NCI-H2029 (cell line): ENCODE results near the gene CUL2.
"Not testable (repeated sequence)": the region's sequence is repeated elsewhere in the genome, so short reads cannot be mapped to it uniquely, and the experiment has no call there.

Experiments
- DNase-seq: peaks from one replicate; lab custom pipeline; 2025; lab: John Stamatoyannopoulos, UW

The CUL2 gene

DNA sequence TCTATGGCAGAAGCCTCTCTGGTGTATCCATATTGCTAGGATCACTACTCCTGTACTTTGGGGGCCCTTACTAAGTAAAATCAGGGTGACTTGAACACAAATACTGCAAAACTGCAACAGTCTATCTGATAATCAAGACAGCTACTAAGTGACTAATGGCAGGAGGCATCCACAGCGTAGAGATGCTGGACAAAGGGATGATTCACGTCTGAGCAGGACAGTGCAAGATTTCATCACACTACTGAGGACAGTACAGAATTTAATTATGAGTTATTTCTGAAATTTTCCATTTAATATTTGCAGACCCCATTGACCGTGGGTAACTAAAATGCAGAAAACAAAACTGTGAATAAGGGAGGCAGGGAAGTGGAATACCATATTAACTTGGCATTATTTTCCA lies 10.4 kb downstream of the CUL2 start:
- DNase-seq = no peak

DNA sequence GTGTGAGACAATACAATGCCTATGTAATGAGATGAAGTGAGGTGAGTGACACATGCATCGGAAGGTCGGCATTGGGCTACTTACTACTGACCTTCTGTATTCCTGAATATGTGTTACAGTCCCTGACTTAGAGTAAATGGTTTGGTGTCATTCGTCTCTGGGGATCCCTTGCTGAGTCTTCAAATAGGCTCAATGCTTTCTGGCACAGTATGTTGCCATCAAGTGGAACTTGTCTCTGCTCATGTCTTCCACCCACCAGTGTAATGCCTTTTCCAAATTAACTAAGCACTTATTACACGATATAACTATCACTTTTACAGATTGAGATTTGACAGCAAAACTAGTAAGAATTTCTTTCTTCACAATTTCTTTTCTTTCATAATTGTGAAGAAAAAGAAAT lies 10.9 kb downstream of the CUL2 start:
- DNase-seq = no peak

DNA sequence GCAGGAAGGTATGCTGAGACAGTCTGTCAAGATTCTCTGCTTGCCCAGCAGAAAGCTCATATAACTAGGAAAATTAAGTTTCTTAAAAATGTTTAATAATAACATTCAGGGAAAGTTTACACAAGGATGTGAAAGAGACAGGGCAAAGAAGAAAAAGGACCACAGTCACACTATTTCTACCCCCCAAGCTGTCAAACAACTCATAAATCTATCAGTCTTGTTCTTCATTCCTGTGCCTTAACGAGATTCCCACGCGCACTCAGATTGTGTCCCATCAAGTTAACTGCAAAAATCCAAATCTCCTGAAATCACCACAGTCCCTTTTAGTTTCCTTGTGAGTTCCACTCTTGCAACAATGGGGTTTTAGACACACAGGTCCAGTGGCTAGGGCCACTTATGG lies 14.9 kb downstream of the CUL2 start:
- no peak for DNase-seq

DNA sequence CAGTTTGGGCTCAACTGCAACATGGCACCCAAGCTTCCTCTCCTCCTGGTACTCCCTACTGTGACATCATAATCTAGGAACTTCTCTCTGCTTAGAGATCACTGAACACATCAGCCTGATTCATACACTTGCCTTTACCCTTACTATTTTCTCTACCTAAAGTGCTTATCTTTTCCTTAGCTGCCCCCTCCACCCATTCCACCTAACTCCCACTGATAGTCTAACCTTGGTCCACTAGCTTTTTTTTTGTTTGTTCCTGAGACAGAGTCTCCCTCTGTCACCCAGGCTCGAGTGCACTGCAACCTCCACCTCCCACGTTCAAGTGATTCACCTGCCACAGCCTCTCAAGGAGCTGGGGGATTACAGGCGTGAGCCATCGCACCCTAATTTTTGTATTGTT lies 15.9 kb downstream of the CUL2 start:
- no peak for DNase-seq

DNA sequence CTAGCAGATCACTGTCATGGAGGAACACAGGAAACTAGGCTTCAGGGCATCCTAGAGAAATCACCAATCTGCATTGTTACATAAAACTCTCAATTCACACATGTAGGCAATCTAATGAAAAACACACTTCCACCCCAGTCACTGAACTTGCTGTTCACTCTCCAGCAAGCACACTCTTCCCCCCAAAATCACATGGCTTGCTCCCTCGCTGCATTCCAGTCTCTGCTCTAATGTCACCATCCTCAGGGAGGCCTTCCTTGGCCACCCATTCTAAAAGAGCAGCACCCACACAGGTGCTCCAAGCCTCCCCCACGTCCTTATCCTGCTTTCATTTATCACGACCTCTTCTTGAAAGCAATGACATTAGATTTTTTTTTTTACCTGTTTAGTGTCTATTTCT lies 19.6 kb downstream of the CUL2 start:
- DNase-seq = no peak

GRCh38 chr10:35063837-35064454 lies 26.2 kb downstream of the CUL2 start:
- DNase-seq = no peak

- DNase-seq = no peak
Observed at GRCh38 chr10:35059481-35059880, 30.7 kb downstream of the CUL2 start.

- no peak for DNase-seq
Observed at GRCh38 chr10:35058686-35059085, 31.5 kb downstream of the CUL2 start.

DNA sequence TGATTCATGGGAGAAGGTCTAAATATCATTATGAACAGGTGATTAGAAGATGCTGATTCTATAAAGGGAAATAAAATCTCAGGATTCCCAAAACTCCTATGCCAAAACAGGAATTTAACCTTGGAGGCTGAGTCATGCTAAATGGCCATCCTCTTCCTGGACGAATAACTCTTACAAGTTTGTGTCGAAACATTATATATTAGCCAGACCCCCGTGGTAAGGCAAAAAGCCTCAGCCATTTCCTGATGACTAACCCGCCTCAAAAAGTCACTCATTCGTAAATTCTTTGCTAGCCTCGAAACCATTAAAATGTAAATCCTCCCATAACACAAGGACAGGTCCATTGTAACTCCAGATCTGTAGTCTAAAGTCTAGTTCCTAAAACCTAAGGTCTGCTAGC lies 32.0 kb downstream of the CUL2 start:
- DNase-seq = no peak

GRCh38 chr10:35056686-35057085 lies 33.5 kb downstream of the CUL2 start:
- peak; percentile 16 for DNase-seq

DNA sequence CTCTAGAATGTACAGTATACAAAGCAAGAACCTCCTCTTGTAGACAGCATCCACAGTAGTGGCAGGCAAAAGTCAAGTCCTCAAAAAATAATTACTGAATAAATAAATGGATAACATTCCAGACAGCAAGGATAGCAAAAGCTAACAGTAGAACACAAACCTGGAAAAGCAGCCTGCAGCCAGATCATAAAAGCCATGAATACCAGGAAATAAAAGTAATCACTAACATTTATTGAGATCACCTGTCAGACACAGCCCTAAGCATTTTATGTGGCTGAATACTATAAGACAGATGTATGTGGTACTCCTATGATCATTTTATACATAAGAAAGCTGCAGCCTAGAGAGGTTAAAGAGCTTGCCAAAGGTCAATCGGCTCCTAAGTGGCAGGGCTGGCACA lies 34.0 kb downstream of the CUL2 start:
- DNase-seq = no peak

DNA sequence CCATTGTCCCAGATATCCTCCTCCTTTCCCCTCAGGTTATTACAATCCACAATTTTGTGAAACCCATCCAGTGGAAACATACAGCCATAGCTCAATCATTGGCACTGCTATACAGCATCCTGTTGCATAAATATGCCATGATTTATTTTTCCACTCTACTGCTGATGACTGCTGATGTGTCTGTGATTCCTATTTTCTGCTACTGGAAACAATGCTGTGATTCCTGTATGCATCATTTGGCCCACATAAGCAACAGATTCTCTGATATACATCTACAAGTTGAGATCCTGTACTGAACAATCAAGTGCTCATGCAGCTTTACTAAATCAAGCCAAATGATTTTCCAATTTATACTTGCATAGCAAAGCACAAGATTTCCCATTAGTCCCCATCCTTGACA lies 39.6 kb downstream of the CUL2 start:
- DNase-seq = no peak

DNA sequence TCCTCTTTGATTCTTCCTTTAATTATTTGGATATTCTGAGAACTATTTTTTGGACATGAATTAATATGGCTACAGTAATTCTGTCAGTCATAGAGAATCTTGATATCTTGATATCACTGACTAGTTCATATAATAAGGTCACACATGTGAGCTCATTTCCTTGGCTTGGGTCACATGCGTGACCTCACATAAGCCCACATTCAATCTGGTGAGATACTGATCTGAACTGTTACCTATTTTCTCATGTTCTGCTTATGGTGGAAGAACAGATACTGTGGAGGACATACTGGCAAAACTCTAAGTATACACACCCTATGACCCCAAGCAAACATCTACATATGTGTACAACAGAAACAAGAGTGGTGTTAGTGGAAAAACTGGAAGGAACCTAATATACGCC lies 44.1 kb downstream of the CUL2 start:
- no peak for DNase-seq

GRCh38 chr10:35045275-35045674 lies 44.9 kb downstream of the CUL2 start:
- DNase-seq = not testable (repeated sequence)

- no peak for DNase-seq
Observed at GRCh38 chr10:35043796-35044344, 46.3 kb downstream of the CUL2 start.

GRCh38 chr10:35042783-35043182 lies 47.4 kb downstream of the CUL2 start:
- DNase-seq = no peak

- no peak for DNase-seq
Observed at GRCh38 chr10:35041502-35041879, 48.6 kb downstream of the CUL2 start.

DNA sequence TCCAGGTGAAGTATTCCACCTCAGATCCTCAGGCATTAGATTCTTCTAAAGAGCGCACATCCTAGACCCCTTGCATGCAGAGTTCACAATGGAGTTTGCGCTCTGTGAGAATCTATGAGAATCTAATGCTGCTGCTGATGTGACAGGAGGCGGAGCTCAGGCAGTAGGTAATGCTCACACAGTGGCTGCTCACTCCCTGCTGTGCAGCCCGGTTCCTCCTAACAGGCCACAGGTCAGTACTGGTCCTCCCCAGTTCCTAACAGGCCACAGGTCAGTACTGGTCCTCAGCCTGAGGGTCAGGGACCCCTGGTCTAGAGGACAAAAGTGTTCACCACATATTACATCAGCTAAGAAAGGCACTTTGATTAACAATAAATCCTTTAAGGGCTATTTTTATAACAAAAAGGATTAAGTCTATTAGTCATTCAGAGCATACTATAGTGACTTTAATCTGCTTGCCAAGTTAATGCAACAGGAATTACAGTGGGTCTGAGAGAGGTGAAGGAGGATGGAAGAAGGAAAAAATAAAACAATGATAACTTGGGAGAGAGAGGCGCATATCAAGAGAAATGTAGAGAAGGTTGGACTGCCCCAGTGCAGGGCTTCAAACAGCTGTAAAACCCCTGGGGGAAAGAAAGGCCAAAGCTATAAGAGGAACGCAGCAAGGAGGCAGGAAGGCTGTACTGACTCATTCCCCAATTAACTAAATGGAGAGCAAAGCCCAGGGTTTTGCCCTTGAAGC lies 49.2 kb downstream of the CUL2 start:
- DNase-seq = no peak

GRCh38 chr10:35037104-35037503 lies 53.0 kb downstream of the CUL2 start:
- no peak for DNase-seq

- DNase-seq = no peak
Observed at GRCh38 chr10:35035606-35036005, 54.5 kb downstream of the CUL2 start.

DNA sequence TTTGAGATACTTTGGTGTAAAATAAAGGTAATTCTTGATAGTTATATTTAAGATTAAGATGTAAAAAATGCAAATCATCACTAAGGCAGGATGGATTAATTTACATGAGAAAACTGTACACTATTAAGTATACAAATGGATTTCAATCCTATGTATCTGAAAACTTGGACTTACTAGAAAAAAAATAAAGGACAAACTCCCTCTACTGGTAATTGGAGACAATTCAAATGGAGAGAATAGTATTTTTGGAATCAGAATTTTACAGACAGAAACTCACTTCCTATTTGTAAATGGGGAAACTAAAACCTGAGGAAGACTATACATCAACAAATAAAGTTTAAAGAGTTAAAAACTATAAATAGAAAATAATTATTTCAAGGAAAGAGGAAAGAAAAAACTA lies 62.6 kb downstream of the CUL2 start:
- DNase-seq = no peak

GRCh38 chr10:35025916-35026315 lies 64.2 kb downstream of the CUL2 start:
- DNase-seq = no peak

DNA sequence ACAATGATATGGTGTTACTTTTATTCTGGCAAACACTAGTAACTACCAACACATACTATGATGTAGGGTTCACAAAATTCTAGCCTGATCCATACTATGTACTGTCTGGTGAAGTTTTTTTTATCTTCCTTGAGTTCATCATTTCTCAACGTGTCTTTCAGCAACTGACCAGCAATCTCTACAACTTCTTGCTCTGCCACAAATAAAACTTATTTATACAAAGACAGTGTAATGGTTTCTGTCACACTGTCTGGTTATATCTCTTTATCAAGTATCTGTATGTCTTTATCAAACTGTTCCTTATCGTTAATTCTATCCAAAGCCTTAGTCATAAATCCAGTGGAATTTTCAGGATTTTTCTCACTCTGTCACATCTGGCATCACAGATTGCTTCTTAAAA lies 69.7 kb downstream of the CUL2 start:
- no peak for DNase-seq
